HEK293 (cell line): ENCODE measurements around the gene SLC6A11.

Experiments used
- BCL11A ChIP-seq: fragments of 450-650 bp; formaldehyde crosslinking; IDR thresholded peaks from 2 replicates; pipeline ENCODE4 v1.5.1; 2016; ENCODE audit warnings: low read depth, missing biosample characterization, missing genetic modification characterization
- KLF9 ChIP-seq: fragments of 450-650 bp; formaldehyde crosslinking; IDR thresholded peaks from 2 replicates; pipeline ENCODE4 v1.5.1; 2016; ENCODE audit warnings: missing biosample characterization, missing genetic modification characterization, low read depth
- TSHZ1 ChIP-seq: fragments of 450-650 bp; formaldehyde crosslinking; IDR thresholded peaks from 2 replicates; pipeline ENCODE4 v1.5.1; 2016; ENCODE audit warnings: missing biosample characterization, missing genetic modification characterization, borderline replicate concordance

GRCh38 chr3:10982782-10983181 is 166.8 kb downstream of the SLC6A11 start:
- TF ChIP-seq KLF9 (tag by site-specific recombination) (no peak), TSHZ1 (tag by site-specific recombination) (no peak), BCL11A (tag by site-specific recombination) (no peak)
